SKM-1 (cell line): ENCODE measurements around the gene AAMDC.
"Not testable (repeated sequence)": the region's sequence is repeated elsewhere in the genome, so short reads cannot be mapped to it uniquely, and the experiment has no call there.

Experiments
- DNase-seq: peaks from one replicate; lab custom pipeline; 2025; ENCODE audit not compliant: unreplicated experiment; lab: John Stamatoyannopoulos, UW

AAMDC gene

DNA sequence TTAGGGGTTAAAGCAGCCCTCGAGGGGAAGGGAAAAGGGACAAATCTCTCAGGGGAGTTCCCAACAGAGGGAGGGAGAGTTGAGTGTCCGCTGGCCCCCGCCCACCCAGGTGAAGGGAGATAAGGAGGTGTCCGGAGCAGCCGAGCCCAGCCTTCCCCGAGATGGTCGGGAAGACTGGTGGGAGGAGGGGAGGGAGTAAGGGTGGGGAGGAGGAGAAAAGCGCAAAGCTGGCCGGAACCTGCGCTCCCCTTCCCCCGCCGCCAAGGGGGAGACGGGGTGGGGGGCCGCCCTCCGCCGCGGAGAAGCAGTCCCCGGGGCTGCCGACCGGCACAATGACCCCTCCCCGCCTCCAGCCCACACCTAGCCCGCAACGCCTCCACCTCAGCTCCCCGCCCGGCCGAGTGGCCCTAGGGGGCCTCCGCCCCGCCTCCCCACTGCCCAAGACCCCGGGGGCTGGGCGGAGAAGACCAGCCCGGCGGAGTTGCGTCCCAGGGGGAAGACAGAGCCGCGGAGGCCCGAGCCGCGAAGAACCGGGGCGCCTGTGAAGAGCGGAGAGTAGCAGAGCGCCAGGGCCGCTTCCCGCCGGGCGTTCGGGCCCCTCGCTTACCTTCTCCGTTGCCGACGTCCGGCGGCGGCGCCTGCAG, 901 bp upstream of the AAMDC start:
- DNase-seq, result no peak

DNA sequence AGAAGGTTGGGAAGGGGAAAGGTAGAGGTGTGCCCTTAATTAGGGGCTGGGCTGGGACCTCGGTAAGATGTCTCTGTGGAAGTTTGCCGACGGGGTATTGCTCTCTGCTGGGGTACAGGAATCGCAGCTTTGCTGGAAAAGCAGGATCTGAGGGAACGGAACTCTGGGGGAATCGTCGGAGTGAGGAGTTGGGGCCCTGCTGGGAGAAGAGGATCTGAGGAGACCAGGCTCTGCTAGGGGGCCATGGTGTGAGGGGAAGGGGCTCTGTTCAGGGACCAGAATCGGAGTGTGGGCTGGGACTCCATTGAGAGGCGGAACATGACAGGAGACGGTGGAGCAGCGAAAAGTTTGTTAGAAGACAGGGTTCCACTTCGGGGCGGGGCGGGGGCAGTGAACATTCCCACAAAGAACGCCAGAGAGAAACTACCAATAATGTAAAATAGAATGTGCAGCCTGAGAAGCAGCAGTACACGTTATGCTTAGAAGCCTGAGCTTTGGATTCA, 456 bp downstream of the AAMDC start:
- no peak for DNase-seq

DNA sequence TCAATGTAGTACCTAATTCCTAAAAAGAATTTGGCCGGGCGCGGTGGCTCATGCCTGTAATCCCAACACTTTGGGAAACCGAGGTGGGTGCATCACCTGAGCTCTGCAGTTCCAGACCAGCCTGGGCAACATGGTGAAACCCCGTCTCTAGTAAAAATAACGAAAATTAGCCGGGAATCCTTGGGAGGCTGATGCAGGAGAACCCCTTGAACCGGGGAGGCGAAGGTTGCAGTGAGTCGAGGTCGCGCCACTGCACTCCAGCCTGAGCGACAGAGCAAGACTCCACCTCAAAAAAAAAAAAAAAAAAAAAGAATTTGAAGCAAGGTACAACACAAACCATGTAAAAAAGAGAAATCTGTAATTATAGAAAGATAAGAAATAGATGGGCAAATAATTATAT, 1.2 kb downstream of the AAMDC start:
- not testable (repeated sequence) for DNase-seq

DNA sequence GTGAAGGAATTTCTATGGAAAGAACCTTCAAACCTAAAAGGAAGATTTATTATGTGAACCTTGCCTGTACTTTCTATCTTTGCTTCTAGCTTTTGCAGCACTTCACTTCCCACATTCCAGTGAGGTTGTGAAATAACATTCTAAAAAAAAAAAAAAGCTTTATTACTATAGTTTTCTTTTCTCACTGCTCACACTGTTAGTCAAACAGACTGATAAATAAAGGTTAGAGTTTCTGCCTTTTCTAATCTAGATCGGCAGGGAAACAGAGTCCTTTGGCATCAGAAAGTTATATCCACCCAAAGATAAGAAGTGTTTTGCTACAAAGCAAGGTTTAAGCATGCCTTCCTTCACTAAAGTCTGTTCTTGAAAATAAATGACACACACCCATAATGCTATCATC, 2.8 kb downstream of the AAMDC start:
- DNase-seq, result no peak

DNA sequence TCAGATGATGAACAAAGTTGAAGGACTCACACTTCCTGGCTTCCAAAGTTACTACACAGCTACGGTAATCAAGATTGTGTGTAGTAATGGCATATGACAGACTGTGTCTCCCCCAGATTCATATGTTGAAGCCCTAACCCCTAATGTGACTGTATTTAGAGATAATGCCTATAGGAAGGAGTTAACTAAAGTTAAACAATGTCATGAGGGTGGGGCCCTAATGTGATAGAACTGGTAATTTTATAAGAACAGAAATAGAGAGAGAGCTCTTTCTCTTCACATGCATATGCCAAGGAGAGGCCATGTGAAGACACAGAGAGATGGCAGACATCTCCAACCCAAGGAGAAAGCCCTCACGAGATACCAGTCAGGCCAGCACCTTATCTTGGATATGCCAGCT, 8.0 kb downstream of the AAMDC start:
- DNase-seq, result no peak

DNA sequence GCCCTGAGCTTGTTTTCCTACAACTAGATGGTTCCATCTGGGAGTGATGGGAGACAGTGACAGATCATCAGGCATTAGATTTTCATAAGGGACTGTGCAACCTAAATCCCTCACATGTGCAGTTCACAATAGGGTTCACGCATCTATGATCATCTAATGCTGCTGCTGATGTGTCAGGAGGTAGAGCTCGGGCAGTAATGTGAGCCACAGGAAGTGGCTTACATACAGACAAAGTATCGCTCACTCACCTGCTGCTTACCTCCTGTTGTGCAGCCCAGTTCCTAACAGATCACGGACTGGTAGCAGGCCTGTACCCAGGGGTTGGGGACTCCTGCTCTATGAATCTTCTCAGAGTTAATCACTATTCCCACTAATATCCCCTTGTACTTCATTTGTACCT, 12.4 kb downstream of the AAMDC start:
- no peak for DNase-seq

DNA sequence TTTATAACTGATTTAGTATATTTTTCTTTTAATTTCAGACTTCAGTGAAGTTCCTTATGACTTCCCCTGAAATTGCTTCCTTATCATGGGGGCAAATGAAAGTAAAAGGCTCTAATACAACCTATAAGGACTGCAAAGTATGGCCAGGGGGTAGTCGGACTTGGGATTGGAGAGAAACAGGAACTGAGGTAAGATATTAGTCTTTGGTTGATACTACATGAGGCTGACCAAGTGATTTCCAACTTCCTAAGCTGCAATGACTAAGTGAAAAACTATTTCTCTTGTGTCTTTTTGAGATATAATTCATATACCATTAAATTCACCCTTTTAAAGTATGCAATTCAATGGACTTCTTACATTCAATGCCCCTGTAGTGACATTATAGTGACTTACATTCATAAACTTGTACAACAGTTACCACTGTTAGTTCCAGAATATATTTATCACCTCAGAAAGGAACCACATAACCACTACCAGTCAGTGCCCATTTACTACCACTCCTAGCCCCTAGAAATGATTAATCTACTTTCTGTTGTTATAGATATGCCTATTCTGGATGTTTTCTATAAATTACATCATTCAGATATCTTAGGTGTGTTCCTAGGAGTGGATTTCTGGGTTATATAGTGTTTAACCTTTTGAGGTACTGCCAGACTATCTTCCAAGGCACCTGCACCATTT, 21.6 kb downstream of the AAMDC start:
- DNase-seq, result no peak

DNA sequence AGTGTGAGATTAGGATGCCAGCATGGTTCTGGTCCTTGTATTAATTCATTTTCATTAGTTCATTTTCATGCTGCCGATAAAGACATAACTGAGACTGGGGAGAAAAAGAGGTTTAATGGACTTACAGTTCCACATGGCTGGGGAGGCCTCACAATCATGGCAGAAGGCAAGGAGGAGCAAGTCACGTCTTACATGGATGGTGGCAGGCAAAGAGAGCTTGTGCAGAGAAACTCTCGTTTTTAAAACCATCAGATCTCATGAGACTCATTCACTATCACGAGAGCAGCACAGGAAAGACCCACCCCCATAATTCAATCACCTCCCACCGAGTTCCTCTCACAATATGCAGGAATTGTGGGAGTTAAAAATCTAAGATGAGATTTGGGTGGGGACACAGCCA, 22.8 kb downstream of the AAMDC start:
- DNase-seq, result not testable (repeated sequence)

DNA sequence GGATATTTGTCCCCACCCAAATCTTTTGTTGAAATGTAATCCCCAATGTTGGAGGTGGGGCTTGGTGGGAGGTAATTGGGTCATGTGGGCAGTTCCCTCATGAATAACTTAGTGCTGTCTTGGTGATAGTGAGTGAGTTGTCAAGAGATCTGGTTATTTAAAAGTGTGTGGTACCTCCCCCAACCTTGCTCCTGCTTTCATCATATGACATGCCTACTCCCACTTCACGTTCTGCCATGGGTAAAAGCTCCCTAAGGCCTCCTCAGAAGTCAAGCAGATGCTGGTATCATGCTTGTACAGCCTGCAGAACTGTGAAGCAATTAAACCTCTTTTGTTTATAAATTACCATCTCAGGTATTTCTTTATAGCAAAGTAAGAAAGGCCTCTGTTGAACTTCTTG, 30.6 kb downstream of the AAMDC start:
- DNase-seq, result no peak

DNA sequence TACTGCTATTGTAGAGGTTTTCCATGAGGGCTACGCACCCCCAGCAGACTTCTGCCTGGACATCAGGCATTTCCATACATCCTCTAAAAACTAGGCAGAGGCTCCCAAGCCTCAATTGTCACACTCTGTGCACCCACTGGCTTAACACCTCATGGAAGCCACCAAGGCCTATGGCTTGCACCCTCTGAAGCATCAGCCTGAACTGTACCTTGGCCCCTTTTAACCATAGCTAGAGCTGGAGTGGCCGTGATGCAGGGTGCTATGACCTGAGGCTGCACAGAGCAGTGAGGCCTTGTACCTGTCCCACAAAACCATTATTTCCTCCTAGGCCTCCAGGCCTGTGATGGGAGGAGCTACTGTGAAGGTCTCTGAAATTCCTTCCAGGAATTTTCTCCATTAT, 33.9 kb downstream of the AAMDC start:
- DNase-seq, result no peak

DNA sequence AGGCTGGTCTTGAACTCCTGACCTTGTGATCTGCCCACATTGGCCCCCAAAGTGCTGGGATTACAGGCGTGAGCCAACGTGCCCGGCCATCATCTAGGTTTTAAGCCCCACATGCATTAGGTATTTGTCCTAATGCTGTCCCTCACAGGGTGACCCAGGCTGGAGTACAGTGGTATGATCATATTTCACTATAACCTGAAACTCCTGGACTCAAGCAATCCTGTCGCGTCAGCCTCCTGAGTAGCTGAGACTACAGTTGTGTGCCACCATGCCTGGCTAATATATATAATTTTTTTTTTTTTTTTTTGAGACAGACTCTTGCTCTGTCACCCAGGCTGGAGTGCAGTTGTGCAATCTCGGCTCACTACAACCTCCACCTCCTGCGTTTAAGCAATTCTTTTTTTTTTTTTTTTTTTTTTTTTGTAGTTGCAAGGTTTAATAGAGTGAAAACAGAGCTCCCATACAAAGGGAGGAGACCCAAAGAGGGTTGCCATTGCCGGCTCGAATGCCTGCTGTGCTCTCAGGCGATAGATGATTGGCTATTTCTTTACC, 37.0 kb downstream of the AAMDC start:
- not testable (repeated sequence) for DNase-seq

DNA sequence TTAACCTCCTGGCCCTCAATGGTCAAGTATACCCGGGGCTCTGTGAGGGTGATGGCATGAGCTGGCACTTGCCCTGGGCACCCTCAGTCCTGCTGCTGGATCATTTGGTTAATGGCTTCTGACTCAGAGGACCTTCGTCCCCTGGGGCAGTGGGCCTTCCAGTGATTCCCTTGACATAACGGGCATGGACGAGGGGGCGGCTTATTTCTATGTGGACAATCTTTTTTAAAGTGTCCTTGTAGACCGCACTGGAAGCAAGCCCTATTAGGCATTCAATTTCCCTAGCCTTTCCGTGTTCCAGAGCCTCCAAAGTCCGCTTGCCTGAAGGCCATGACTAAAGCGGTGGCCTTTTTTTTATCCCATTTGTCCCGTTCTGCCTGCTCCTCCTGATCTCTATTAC, 40.5 kb downstream of the AAMDC start:
- not testable (repeated sequence) for DNase-seq

DNA sequence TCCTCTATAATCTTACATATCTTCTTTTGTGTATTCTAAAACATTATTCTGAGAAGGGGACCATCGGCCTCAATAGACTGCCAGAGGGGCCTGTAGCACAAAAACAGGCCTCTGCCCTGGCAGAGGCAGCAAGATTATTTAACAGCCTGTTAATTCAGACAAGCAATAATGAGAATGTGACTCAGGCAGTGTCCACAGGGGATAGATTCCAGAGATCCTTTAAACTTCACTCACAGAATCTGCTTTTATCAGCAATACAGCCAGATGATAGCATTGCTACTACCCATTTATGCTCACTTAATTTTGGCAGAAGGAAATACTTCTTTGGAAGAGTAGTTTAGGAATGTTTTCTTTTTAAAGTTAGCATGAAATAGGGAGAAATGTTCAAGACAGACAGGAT, 44.9 kb downstream of the AAMDC start:
- DNase-seq, result no peak

DNA sequence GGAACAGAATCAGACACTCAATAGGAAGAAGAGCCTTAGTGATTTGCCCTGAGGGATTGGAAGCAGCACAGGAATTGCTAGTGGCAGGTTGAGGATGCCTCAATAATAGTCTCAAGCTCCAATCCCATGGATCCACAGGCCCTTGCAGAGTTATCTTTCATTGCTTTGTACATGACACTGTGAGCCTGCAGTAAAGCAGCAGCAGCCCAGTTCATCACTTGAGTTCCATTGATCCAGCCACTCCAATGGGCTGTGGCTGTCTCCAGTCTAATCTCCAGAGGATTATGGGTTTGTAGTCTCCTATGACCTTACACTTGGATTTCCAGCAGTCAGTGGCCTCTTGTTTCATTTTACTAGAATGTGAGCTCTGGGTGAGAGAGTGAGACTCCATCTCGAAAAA, 45.4 kb downstream of the AAMDC start:
- no peak for DNase-seq

DNA sequence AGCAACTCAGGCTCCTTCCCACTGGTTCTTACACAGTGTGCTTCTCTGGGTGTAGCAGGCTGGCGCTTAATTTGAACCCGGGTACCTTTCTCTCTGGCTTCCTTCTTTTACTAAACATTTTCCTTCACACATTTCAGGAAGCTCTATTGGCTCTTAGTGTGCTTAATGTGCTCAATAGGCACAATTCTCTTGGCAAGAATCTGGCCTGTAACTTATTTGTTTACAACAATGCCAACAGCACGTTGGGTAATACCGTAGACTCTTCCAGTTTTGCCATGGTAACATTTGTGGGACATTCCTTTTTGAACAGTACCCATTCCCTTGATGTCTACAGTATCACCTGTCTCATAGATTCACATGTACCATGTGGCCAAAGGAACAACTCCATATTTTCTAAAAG, 47.8 kb downstream of the AAMDC start:
- no peak for DNase-seq

DNA sequence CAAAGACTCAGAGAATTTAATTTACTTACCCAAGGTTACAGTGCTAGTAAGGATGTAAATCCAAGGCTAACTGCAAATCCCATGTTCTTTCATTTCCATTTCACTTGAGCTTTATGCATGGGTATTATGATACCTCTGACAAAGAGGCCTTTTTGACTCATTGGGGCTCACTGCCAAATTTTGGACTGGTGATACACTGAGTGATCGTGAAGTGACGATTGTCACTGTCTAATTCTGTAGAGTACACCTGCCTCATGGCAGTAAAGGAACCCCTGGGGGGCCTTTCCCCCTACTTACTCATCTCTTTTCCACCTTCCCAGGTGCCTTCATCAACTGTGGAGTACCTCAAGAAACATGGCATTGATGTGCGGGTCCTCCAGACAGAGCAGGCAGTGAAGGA, 50.9 kb downstream of the AAMDC start:
- no peak for DNase-seq

DNA sequence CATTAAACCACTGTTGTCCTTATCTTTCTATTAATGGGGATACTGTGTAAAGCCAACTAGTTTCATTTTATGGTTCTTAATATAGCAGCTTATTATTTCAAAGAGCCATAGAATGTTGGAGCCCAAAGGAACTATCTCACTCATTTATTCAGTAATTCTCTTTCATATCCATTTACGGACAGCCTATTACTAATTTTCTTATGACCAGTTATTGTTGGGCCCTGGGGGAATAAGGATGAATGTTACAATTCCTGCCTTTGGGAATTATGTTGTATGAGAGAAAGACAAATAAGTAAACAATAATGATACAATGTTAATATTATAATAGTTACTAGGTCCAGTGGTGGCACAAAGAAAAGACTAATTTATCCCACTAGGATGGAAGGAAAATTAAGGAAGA, 52.4 kb downstream of the AAMDC start:
- DNase-seq, result no peak

DNA sequence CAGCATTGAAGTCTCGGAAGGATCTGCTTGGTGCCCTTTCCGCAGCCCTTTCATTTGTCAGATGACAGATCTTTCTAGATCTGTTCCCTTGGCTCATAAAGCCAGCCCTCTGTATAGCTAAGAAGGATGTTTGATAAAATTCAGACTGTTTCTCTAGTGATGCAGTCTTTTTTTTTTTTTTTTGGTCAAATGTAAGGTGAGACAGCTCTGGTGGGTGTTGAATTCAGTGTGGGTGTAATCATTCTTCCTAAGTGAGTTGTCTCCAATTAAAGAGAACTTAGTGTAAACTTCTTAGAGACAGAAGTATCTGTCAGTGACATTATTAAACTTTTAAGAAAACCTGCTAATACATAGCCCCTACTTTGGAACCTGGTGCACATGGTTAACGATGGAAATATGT, 53.3 kb downstream of the AAMDC start:
- DNase-seq, result no peak

DNA sequence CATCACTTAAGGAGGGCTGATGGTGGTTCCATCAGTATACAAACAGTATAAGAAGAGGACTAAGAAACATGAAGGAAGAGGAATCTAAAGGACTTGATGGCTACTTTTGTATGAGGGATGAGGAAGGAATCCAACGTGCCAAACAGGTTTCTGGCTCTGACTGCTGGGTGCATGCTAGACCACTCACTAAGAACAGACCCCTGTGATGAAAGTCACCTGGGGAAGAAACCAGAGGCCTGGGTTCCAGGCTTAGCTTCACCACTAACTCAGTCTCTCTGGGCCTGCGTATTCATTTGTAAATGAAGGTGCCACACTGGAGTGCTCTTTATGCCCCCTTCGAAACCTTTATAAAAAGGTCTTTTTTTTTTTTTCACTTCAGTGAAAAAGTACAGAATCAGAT, 55.1 kb downstream of the AAMDC start:
- no peak for DNase-seq

DNA sequence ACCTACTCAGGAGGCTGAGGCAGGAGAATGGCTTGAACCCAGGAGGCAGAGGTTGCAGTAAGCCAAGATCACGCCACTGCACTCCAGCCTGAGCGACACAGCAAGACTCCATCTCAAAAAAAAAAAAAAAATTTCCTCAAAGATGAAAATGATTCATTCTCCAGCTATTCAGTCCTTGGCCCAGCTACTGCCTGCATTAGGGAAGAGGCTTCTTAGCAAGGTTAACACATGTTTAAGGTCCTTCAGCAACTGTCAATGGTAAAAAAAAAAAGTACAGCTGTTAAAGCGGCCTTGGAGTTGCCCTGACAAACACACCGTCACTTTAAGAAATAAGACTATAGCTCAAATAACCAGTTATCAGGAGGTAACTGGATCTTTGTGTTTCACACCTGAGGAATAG, 57.3 kb downstream of the AAMDC start:
- not testable (repeated sequence) for DNase-seq

DNA sequence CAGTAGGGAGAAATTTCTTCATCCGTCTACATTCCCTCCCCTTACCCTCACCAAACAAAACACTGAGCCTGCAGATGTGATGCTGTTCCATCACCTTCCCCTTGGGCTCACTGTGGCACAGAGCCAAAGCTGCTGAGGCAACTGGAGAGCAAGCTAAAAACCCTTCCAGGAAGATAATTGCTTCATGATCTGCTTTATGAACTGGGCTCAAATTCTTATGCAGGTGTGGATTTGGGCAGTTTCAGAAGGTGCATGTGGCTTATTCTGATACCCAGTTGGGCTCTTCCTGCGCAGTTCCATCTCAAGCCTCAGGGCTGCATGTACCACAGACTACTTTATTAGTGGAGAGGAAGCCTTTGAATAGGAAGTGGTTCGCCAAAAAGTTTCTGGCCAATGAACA, 58.3 kb downstream of the AAMDC start:
- no peak for DNase-seq

DNA sequence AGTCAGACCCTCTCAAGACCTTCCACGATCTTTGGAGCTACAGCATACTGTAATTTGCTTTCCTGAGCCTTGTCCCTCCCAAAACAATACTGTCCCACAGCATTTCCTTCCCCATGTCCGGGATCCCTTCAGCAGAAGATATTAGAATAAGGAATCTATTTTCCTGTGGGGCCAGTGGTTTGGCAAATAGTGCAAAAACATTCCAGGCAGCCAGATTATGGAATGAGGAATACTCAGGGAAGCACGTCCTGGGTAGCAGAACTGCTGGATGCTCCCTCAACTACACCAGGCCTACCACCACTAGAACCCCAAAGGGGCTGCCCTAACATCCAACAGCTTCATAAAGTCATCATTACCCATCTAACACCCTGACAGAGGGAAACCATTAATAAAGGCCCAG, 61.5 kb downstream of the AAMDC start:
- DNase-seq, result no peak

DNA sequence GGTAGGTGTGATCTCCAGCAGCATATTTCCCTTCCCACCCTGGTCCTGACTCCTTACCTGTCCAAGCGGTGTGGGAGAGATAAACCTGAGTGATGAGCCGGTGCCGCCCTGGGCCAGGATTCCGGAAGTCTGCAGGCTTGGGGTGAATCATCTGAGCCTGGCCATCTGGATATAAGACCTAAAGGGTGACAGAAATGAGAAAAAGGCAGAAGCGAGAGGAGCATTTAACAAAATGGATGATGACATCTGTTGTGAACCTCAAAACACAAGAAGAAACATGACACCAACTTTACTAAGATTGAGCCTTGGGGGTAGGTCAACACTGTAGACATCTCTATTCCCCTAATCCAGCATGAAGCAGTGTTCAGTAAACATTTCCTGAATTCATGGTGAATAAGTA, 62.8 kb downstream of the AAMDC start:
- DNase-seq, result no peak
